ENCODE data around the gene ZC3H13. TPM values are rescaled to one million over a fixed set of nuclear protein-coding genes. Genes with fewer than 3 reads are reported as not detected.

Gene ZC3H13
- total RNA-seq, 1 experiment from 2014 or later, result 61.9 TPM

DNA sequence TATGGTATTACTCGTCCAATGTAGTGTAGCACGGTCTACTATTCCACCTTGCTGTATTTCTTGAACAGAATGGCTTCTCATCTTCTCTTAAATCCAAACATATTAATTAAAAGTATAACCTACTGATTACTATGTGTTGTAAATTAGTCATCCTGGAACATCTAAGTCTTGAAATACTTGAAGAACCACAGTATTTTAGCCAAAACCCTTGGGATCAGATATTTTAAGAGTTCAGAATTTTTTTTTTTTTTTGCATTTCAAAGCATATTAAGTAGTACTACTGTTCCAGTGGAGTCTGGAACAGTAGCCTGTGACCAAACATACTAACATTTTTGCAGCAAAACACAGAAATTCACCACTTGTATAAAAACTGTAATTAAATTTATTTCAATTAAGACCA, 30.1 kb downstream of the ZC3H13 start:
- H3K14ac ChIP-seq (ENCODE audit: insufficient read depth, low read length), result no peak overlapping the region
- no peaks in the 10 kb centered on the region for H3K4me1 Mint-ChIP-seq
- H3K36me3 Mint-ChIP-seq (ENCODE audit: insufficient read depth in 1 of 3, low read depth in 3 of 3), result peaks cover 0 to 10% (median 6%) of the 10 kb centered on the region in 3 experiments; a peak in 5 of 7 replicates
- H2BK15ac ChIP-seq (ENCODE audit: low read depth, low read length), result no peak overlapping the region
- no peak overlapping the region for H3K27ac Mint-ChIP-seq
- H2BK120ac ChIP-seq (ENCODE audit: low read depth, low read length, poor library complexity, severe bottlenecking), result no peak overlapping the region
- H3K4me3 Mint-ChIP-seq, result no peak overlapping the region
- H3K23ac ChIP-seq (ENCODE audit: insufficient read length, low read depth, low read length), result no peak overlapping the region
- no peak overlapping the region for H2BK12ac ChIP-seq (ENCODE audit: insufficient read length, low read depth, low read length)
- no peak overlapping the region for H3K4ac ChIP-seq (ENCODE audit: low read depth, low read length)
- H3T11ph ChIP-seq (ENCODE audit: low read length), result no peak overlapping the region
- no peaks in the 10 kb centered on the region for H3K23me2 ChIP-seq (ENCODE audit: insufficient read length, low read depth, low read length, poor library complexity, severe bottlenecking)
- no peak overlapping the region for H3K27ac ChIP-seq (ENCODE audit: insufficient read length, low read depth, low read length)
- no peak overlapping the region for H3K56ac ChIP-seq (ENCODE audit: insufficient read length, low read depth, low read length)
- no peak overlapping the region for H4K8ac ChIP-seq (replicated peaks; ENCODE audit: insufficient read length, low read depth, low read length)
- no peak for TF ChIP-seq CTCF (conservative IDR thresholded peaks at IDR 0.05)
- H4K20me1 ChIP-seq (ENCODE audit: control insufficient read depth, insufficient read depth, insufficient read length), result no peaks in the 10 kb centered on the region
- H3K9me3 Mint-ChIP-seq, result no peaks in the 10 kb centered on the region
- H4K5ac ChIP-seq (ENCODE audit: insufficient read length, low read depth, low read length), result no peak overlapping the region
- no peak overlapping the region for H2BK5ac ChIP-seq (ENCODE audit: insufficient read length, low read length)
- H3K79me1 ChIP-seq (ENCODE audit: insufficient read depth, low read depth, low read length, poor library complexity, severe bottlenecking), result no peaks in the 10 kb centered on the region
- H3K9ac ChIP-seq (ENCODE audit: extremely low read depth, insufficient read length, low read length), result no peak overlapping the region
- no peaks in the 10 kb centered on the region for H3K27me3 Mint-ChIP-seq (ENCODE audit: low read depth)
- H3K79me2 ChIP-seq (ENCODE audit: insufficient read depth, low read length), result no peaks in the 10 kb centered on the region
- no peak overlapping the region for H3K4me2 ChIP-seq (ENCODE audit: insufficient read depth, insufficient read length, low read length)
- DNase-seq, result no peak
- no peak overlapping the region for H2BK20ac ChIP-seq (ENCODE audit: low read depth, low read length, poor library complexity, severe bottlenecking)
- H2AK5ac ChIP-seq (ENCODE audit: insufficient read length, low read length), result no peak overlapping the region
- no peak overlapping the region for H2AFZ ChIP-seq (ENCODE audit: low read length)
- no peaks in the 10 kb centered on the region for H3K4me1 ChIP-seq (ENCODE audit: insufficient read depth, low read length)
- H3K27me3 ChIP-seq (ENCODE audit: insufficient read depth, low read length), result no peaks in the 10 kb centered on the region
- H3K18ac ChIP-seq (ENCODE audit: insufficient read length, low read depth, low read length), result no peak overlapping the region
- no peaks in the 10 kb centered on the region for H3K9me3 ChIP-seq (ENCODE audit: control insufficient read depth, low read depth, low read length)
- H4K91ac ChIP-seq (ENCODE audit: insufficient read length, low read depth, low read length), result no peak overlapping the region
- WGBS (ENCODE audit: extremely low coverage, insufficient read length, low lambda C conversion rate), result no CpG with 5 or more reads among the region's 2 CpGs

All from H9 (cell line).